ENCODE data around the gene CKLF.

- no peak for TF ChIP-seq RXRA (IDR thresholded peaks at IDR 0.05)
- no peak for TF ChIP-seq CTCF (IDR thresholded peaks at IDR 0.05; ENCODE audit: low read depth, low read length, missing input control)
- TF ChIP-seq GABPA (IDR thresholded peaks at IDR 0.05 in 1 of 2, conservative IDR thresholded peaks at IDR 0.05 in 1 of 2) = no peak
- TF ChIP-seq TAF1 (conservative IDR thresholded peaks at IDR 0.05) = no peak
- no peak for TF ChIP-seq EGR1 (IDR thresholded peaks at IDR 0.05; ENCODE audit: low read depth in 2 of 2)
- TF ChIP-seq JUND (IDR thresholded peaks at IDR 0.05) = no peak
- TF ChIP-seq, protein P1, sequence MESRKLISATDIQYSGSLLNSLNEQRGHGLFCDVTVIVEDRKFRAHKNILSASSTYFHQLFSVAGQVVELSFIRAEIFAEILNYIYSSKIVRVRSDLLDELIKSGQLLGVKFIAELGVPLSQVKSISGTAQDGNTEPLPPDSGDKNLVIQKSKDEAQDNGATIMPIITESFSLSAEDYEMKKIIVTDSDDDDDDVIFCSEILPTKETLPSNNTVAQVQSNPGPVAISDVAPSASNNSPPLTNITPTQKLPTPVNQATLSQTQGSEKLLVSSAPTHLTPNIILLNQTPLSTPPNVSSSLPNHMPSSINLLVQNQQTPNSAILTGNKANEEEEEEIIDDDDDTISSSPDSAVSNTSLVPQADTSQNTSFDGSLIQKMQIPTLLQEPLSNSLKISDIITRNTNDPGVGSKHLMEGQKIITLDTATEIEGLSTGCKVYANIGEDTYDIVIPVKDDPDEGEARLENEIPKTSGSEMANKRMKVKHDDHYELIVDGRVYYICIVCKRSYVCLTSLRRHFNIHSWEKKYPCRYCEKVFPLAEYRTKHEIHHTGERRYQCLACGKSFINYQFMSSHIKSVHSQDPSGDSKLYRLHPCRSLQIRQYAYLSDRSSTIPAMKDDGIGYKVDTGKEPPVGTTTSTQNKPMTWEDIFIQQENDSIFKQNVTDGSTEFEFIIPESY (IDR thresholded peaks at IDR 0.05) = no peak
- TF ChIP-seq REST (IDR thresholded peaks at IDR 0.05) = no peak
- TF ChIP-seq MAX (IDR thresholded peaks at IDR 0.05) = no peak
Measured at GRCh38 chr16:66547101-66547989, 5.0 kb upstream of the CKLF start.

Measured in liver (tissue), 3 donors.